NCI-H1930 (cell line): ENCODE results near the gene GRAPL.
"Not testable (repeated sequence)": the region's sequence is repeated elsewhere in the genome, so short reads cannot be mapped to it uniquely, and the experiment has no call there.

Experiments used
- DNase-seq, 2 experiments: peaks; one replicate each; lab custom pipeline; 2025; lab: John Stamatoyannopoulos, UW

Gene GRAPL

DNA sequence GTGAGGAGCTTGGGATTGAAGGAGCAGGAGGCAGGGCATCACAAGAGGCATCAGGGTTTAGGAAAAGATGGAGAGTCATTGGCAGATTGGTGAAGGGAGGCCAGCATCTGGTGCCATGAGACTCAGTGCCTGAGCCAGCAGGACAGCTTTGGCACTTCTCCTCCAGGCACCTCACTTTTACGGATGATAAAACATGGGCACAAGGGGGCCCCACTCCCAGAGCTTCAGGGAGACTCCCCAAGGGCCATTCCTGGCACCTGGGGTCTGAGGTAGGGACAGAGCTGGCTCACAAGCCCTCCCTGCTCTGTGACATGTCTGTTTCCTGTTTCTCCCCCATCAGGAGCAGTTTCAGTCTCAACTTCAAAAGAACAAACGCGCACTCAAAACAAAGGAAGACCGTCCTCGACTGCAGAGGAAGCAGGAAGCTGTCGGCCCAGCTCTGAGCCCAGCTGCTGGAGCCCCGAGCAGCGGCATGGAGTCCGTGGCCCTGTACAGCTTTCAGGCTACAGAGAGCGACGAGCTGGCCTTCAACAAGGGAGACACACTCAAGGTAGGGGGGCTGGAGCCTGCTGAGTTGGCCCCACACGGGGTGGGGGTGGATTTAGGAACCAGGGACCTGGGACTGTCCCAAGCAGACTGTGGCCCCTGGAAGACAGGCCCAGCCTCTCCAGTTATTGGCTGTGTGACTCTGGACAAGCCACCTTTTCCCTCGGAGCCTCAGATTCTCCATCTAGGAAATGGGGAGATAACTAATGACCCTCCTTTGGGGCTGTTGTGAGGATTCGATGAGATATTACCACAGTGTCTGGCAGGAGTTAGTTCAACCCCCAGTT, at the start of gene GRAPL:
Gene GRAPL (plus strand): TSS at position 442 of the 833 bp plus-strand sequence. CDS start 31 bp downstream, at position 473.
- DNase-seq = not testable (repeated sequence)

DNA sequence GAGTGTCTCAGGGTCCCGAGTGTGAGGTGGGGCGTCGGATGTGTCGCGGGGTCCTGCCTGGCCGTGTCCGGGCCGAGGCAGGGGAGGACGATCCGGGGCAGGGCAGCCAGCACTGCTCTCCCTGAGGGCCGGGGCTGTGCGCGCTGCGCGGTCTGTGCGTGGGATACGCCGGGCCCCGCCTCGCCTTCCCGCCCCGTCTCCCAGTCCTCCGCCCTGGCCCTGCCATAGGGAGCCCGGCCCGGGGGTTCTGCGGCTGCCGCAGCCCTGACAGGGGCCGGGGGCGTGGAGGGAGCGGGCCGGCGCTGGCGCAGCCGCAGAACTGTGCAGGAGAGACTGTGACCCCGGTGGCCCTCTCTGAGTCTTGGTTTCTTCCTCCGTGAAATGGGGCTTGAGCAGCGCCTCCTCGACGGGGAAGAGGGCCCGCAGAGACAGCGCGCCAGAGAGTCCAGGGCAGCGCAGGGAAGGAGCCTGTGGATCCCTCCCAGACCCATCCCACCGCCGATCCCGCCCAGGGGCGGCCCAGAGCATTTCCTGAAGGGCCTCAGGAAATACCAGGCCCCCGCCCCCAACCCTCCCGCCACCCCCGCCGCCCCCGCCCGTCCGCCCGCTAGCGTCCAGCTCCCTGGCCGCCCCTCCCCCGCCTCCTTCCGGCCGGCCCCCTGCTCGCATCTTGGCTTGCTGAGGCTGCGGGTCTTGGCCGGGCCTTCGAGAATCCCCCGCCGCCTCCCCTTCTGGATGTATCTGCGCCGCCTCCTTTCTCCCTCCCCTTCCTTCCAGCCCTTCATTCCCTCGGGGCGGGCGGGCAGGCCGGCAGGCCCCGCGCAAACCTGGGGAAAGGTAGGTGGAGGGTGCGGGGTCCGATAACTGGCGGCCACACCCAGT, 38.3 kb upstream of the GRAPL start:
- DNase-seq = not testable (repeated sequence)

DNA sequence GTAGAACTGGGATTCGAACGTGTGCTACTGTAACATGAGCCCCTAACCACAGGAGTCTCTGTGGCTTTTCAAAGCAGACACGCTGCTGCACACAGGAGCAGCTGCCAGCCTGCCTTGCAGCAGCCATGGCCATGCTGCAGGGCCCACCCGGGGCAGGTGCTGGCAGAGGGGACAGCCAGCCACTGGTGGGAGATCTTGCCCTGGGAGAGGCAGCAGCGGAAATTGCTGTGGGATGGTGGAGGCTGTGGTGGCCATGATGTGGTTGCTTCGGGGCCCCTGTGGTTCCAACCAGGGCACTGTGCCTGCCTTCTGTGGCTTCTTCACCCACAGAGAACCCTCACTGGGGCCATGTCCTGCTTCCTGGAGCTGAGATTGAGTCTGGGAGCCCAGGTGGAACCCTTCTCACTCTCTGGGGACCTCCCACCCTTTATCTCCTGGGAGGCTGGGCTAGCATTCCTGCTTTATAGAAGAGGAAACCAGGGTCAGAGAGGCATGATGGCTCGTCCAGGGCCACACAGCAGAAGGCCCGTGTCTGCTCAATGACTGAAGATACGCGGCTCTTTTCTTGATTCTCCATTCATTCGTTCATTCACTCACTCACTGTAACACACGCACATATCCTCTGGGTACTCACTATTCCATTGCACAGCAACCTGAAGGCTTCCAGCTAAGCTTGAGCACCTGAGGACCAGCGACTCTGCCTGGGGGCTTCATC, 37.2 kb upstream of the GRAPL start:
- not testable (repeated sequence) for DNase-seq

DNA sequence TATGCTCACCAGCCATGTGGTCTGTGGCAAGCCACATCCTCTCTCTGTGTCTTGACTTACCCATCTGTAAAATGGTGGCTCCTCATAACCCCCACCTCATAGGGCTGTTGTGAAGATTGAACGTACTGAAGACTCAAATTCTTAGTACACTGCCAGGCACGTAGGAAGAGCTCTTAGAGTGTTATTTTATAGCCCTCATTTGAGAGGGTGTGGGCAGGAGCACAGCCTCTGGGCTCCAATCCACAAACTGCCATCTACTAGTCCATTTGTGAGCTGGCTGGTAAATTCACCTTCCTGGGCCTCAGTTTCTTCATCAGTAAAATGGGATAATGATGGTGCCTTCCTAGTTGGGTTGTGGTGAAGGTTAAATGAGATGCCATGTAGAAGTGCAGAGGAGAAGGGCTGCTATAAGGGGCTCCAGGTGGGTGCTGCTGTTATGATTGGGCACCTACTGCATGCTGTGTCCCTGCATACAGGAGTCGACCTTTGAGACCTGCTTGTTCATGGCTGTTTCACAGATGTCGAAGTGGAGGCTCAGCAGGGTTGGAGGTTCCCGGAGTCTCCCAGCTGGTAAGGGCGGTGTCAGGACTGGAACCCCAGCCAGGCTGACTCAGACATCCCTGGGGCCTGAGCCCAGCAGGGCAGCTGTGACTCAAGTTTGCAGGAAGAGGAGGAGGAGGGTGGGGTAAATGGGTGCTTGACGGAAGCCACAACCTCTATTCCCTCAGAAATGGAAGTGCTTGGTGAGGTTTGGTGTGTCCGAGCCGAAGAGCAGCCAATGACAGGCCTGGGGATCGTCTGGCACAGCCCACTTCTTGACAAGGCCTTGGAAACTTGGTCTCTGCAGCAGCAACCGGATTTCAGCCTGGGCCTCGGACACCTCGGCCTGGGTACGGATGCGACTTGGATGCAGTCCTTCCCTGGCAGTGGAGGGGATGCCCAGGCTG, 34.4 kb upstream of the GRAPL start:
- DNase-seq = not testable (repeated sequence)

DNA sequence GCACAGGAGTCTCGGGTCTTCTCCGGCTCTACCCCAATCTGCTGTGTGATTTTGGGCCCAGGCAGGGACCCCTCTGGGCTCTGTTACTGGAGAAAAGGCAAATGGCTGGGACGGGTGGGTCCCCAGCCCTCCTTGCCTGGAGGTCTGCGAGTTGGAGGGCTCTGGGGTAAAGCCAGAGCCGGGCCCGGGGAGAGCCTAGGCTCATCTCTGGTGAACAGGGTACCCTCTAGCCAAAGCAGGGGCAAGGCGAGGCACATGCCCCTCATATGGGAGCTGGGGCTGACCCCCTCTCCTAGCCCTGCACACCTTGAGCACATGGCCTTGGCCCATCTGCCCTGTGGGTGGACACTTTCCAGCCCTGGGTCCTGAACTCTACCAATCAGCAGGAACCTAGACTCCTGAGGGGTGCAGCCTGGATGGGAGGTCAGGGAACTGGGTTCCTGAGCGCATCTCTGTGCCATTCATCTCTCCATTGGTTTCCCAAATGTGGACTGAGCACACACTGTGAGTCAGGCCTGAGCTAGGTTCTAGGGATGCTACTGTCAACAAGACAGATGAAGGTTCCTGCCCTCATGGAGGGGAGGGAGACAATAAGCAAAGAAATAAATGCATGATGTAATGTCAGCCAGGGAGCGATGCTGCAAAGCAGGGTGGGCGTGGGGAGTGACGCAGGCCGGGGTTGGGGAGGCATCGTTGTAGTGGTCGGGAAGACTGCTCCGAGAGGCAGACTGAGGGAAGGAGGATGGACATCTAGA, 33.5 kb upstream of the GRAPL start:
- DNase-seq = not testable (repeated sequence)

DNA sequence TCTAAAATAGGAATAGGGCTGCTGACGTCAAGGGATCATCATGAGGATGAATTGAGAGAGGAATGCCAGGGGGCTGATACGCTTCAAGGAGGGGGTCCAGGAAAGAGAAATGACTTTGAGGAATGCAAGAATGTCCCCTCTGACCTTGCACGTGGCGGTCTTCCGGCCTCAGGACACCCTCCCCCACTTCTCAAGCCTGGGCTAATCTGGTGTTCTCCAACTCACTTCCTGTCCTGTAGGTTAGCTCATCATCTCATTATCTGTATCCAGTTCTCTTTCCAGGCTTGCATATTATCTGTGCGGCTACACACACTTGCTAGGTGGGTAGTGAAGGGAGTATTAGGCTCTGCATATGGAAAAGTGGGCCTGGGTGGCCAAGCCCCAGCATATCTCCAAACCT, 18.9 kb upstream of the GRAPL start:
- not testable (repeated sequence) for DNase-seq

DNA sequence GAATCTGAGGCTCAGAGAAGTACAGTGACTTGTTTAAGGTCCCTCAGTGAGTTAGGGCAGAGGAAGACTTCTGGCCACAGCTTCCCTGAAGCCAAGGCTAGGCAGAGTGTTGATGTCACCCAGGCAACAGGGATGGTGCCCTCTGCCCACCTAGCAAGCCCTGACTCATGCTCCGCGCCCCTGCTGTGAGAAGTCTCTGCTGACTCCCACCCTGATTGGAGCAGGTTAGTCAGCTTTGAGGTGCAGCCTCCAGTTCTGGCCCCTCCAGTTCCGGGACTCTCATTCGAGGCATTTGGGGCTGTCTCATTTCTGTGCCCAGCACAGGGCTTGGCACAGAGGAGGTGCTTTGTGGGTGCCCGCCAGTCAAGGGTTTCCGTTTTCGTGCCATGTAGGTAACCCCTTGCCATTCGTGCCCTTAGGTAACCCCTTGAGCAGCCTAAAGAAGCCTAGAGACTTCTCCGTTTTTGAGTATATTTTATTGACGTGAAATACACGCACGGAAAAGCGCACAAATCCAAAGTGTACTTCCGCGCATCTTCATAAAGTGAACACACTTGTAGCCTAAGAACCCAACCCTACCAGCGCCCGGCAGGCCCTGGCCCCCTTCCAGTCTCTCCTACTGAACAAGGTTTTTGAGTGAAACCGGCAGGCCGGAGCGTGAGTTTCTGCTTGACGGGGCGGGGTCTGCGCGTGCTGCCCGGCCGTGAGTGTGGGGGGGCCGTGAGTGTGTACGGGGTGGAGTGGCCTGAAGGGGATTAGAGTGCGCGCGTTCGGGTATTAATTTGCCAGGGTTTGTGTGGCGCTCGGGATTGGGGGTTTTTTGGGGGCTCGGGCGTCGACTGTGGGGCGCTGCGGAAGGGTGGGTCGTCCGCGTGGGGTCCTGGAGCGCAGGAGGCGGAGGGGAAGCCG, 16.9 kb upstream of the GRAPL start:
- not testable (repeated sequence) for DNase-seq

DNA sequence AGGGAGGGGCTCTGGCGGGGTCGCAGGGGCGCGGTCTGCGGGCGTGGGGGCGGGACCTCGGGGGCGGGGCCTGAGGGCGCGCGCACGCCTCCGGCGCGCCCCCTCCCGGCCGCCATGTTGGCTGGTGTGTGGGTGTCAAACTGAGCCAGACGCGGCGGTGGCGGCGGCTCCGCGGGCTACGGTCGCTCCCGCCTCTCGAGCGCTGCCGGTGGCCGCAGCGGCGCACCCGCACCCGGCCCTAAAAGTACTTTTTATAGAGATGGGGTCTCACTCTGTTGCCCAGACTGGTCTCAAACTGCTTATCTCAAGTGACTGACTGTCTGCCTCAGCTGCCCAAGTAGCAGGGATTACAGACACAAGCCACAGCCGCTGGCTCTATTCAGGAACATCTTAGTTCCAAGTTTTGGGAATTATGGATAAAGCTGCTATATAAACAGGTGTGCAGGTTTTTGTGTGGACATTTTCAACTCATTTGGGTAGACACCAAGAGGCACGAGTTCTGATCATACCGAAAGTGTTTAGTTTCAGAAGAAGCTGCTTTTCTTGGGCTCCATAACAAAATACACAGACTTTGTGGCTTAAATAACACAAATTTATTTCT, 16.2 kb upstream of the GRAPL start:
- DNase-seq = not testable (repeated sequence)

DNA sequence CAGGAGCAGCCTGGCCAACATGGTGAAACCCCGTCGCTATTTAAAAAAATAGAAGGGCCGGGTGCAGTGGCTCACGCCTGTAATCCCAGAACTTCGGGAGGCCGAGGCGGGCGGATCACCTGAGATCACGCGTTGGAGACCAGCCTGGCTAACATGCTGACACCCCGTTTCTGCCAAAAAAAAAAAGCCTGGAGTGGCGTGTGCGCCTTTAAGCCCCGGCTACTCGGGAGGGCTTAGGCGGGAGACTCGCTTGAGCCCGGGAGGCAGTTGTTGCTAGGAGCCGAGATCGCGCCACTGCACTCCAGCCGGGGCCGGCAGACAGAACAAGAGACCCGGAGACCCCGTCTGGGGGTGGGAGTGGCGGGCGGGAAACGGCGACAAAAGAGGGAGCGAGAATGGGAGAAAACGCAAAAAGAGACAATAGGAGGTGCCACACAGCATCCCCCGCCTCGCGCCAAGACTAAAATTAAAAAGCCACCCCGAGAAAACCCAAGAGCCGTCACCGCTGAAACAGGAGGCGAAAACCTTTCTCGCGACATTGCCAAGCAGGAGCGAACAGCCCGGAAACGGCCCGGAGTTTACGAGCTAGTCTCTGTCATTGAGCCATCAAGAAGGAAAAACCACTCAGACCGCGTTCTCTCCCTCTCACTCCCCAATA, 15.5 kb upstream of the GRAPL start:
- DNase-seq = not testable (repeated sequence)

DNA sequence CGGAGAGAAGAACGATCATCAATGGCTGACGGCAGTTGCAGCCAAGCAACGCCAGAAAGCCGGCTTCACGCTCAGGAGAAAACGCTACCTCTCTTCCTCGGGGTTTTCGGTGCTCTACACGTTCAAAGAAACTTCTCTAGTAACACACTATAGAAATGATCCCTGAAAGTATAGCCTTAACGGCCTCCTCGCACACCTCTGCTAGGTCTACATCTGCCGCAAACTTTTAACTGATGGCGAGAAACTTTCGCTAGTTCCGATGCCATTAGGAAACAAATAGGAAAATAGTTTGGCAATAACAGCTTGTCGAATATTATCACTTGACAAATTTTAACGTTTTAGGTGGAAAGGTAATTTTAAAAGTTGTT, 14.9 kb upstream of the GRAPL start:
- not testable (repeated sequence) for DNase-seq

DNA sequence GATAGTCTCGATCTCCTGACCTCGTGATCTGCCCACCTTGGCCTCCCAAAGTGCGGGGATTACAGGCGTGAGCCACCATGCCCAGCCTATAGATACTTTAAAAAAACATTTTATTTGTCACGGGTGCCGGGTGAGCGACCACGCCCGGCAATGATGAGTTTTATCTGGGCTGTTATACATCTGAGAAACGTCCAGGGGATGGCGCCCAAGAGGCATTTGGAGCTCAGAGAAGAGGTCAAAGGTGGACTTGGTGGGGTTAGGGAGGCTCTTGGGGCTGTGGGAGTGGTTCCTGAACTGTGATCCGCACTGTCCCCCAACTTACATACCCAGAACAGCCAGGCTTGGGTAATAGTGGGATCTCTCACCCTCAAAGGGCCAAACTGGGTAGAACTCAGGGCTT, 8.7 kb upstream of the GRAPL start:
- not testable (repeated sequence) for DNase-seq

DNA sequence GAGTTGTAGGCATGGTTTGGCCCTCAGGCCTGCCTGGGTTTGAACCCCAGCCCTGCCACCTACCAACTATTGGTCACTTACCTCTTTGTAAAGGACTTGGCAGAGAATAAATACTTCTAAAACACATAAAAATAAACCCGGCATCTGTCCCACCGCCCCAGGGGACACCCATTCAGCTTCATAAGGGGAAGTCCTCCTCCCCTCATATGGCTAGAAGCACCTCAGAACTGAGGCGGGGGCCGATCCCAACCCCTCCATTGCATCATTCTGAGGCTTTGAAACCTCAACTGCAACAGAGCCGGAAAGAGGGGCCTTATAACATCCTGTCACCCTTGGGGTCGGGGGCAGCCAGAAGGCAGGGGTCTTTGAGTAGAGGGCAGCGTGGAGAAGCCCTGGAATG, 2.1 kb upstream of the GRAPL start:
- not testable (repeated sequence) for DNase-seq

DNA sequence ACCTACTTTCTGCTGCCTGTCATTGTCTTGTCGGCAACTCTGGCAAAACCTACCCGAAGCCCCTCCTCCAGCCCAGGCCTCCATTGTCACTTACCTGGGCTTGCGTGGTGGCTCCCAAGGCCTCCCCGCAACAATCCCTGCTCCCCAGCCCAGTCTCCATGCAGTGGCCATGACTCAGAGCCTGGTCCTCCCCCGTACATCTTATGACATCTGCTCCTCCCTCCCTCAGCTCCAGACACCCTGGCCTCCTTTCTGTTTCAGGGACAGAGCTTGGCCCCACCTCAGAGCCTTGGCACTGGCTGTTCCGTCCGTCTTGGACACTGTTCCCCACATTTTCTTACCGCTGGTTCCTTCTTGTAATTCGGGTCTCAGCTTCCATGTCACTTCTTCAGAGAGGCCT, 2.1 kb downstream of the GRAPL start:
- DNase-seq = not testable (repeated sequence)

DNA sequence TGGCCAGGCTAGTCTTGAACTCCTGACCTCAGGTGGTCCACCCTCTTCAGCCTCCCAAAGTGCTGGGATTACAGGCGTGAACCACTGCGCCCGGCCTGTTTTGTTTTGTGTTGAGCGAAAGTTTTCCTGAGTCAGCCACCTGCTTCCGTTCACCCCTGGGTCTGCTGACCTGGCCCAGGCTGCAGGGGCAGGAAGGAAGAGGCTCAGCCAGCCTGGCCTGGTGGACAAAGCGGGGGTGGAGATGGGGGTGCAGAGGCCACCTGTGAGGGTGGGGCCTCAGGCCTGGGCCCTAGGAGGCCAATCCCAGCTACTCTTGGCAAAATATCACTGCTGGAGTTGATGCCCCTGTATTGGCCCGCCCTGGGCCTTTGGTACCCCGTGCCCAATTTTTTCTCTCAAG, 3.7 kb downstream of the GRAPL start:
- not testable (repeated sequence) for DNase-seq

DNA sequence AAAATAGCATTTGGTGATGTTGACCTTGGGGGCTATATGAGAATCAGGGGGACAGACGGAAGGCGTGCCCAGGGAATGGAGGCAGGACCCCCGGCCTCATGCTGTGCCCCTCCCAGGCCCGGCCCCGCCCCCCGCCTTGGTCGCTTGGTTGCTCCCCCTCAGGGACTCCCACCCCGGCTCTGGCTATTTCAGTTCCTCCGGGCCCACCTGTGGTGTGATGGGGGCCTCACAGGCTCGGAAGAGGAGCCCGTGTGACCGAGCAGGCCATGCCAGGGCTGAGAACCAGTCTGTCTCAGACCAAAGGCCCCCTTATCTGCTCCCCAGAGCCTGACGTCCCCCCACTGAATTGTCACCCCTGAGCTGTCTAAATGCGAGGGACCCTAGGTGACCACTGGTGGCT, 4.4 kb downstream of the GRAPL start:
- DNase-seq = not testable (repeated sequence)

DNA sequence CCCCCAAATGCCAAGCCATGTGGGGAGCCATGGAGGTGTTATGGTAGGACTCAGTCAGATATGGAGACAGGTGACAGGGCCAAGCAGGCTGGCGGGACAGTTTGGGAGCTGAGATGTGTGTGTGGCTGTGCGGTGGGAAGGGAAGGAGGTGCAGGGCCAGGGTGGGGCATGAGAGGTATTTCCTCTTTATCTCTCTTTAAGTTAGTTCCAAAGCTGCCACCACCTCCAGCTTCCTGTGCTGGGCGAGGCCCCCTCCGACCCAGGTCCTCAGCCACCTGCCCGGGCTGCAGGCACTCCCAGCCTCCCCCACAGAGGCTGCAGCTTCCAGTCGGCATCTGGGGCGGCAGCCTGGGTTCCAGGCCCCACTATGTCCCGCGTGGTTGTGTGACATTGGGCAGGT, 6.4 kb downstream of the GRAPL start:
- DNase-seq = not testable (repeated sequence)

DNA sequence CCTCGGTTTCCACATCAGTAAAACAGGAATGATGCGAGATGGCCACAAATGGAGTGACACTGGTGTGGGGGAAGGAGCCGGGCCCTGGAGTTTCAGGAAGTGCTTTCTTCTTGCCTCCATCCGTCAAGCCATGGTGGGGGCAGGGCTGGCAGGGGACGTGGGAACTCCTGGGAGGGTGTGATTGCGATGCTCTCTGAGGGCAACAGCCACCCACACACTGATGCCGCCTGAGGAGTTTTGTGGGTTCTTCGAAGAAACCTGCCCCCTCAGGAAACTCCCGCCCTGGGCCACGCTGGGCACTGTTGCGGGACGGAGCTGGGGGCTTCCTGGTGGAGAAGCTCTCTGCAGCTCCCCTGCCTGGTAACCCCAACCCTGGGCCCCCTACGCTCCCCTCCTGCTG, 8.0 kb downstream of the GRAPL start:
- not testable (repeated sequence) for DNase-seq

DNA sequence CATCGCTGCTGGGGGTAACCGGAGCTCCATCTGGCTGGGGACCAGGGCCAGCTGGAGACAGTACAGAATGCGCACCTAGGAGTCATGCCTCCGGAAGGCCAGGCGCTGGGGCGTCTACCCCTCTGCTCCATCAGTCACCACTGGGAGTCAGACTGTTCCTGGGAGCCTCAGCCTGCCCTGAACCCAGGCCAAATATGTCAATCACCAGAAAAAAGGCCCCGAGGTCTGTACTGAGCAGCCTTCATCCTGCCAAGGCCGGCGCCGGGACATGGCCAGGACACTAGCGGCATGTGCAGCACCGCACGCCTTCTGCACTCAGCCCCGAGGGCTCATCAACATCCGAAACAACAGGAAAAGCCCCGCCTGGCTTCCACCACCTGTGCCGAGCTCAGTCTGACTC, 8.7 kb downstream of the GRAPL start:
- not testable (repeated sequence) for DNase-seq
